HG02885 (cell line): Measurements from ENCODE around the gene FCGR2B.
A peak's percentile ranks its signal among the peaks of the same experiment; 100 is the strongest.
"Not testable (repeated sequence)": the region's sequence is repeated elsewhere in the genome, so short reads cannot be mapped to it uniquely, and the experiment has no call there.

ENCODE experiments used
- ATAC-seq: cut with Tn5 transposase; IDR thresholded peaks from one replicate; pipeline ENCODE4 v1.9.1; 2021; ENCODE audit warnings: mild to moderate bottlenecking; ENCODE audit not compliant: unreplicated experiment, poor library complexity

The FCGR2B gene

GRCh38 chr1:161698302-161698701 is 35.4 kb downstream of the FCGR2B start:
- not testable (repeated sequence) for ATAC-seq

- no peak for ATAC-seq
Measured at GRCh38 chr1:161702250-161702649, 39.3 kb downstream of the FCGR2B start.

GRCh38 chr1:161705537-161705936 is 42.6 kb downstream of the FCGR2B start:
- peak; percentile 40 for ATAC-seq

GRCh38 chr1:161706113-161706481 is 43.2 kb downstream of the FCGR2B start:
- peak; percentile 4 for ATAC-seq

GRCh38 chr1:161706482-161707347 is 43.8 kb downstream of the FCGR2B start, which contains the start of gene FCRLA:
FCRLA (plus strand) TSS chr1:161707229; CDS start chr1:161707265, 36 bp downstream.
- ATAC-seq = peak; percentile 72

- no peak for ATAC-seq
Measured at GRCh38 chr1:161707503-161707902, 44.6 kb downstream of the FCGR2B start.

- ATAC-seq = no peak
Measured at GRCh38 chr1:161709373-161709772, 46.4 kb downstream of the FCGR2B start.

GRCh38 chr1:161710560-161710959 is 47.6 kb downstream of the FCGR2B start:
- ATAC-seq = no peak

GRCh38 chr1:161718559-161719324 is 55.8 kb downstream of the FCGR2B start:
- peak; percentile 69 for ATAC-seq

GRCh38 chr1:161719325-161719611 is 56.3 kb downstream of the FCGR2B start:
- ATAC-seq = peak; percentile 41

- no peak for ATAC-seq
Measured at GRCh38 chr1:161720422-161720821, 57.5 kb downstream of the FCGR2B start.

- no peak for ATAC-seq
Measured at GRCh38 chr1:161720956-161721737, 58.2 kb downstream of the FCGR2B start, which contains the start of gene FCRLB. FCRLB (plus strand) TSS chr1:161721544; CDS start chr1:161722673, 1,129 bp downstream.

GRCh38 chr1:161721738-161722343 is 58.9 kb downstream of the FCGR2B start:
- no peak for ATAC-seq

- ATAC-seq = no peak
Measured at GRCh38 chr1:161722406-161722805, 59.5 kb downstream of the FCGR2B start.

GRCh38 chr1:161723459-161724141 is 60.7 kb downstream of the FCGR2B start:
- ATAC-seq = no peak

- ATAC-seq = not testable (repeated sequence)
Measured at GRCh38 chr1:161725258-161725907, 62.4 kb downstream of the FCGR2B start.

- peak; percentile 24 for ATAC-seq
Measured at GRCh38 chr1:161725908-161726472, 63.0 kb downstream of the FCGR2B start.

- ATAC-seq = peak; percentile 61
Measured at GRCh38 chr1:161726473-161727255, 63.7 kb downstream of the FCGR2B start.
